Gastroesophageal sphincter (tissue), 3 donors: Measurements from ENCODE around the gene IQGAP3.

Experiments used
- CTCF ChIP-seq, 4 experiments: fragments of 200-600 bp in 2 of 4; fragments of 450-650 bp in 2 of 4; sonication (generic) in 1 of 4; IDR thresholded peaks; one replicate each; pipeline ENCODE4 v1.5.1; 2017 to 2019; ENCODE audit warnings: antibody characterized with exemption in 4 of 4, mild to moderate bottlenecking in 2 of 4, moderate library complexity in 2 of 4
- POLR2A ChIP-seq, 2 donors: fragments of 450-650 bp; IDR thresholded peaks; one replicate each; pipeline ENCODE4 v1.6.1; 2017; ENCODE audit warnings: antibody characterized with exemption in 2 of 2, mild to moderate bottlenecking in 2 of 2, moderate library complexity in 1 of 2

- TF ChIP-seq POLR2A (IDR thresholded peaks at IDR 0.05) (no peak), CTCF (IDR thresholded peaks at IDR 0.05) (no peak)
Observed at GRCh38 chr1:156551066-156551643, 21.2 kb downstream of the IQGAP3 start.
